CD14-positive monocyte (primary cell): Measurements from ENCODE around the gene SHB. TPM values are rescaled to one million over a fixed set of nuclear protein-coding genes. Genes with fewer than 3 reads are reported as not detected.
A peak's percentile ranks its signal among the peaks of the same experiment; 100 is the strongest.

ENCODE experiments used
- DNase-seq, 3 donors: peaks; one replicate each; pipeline ENCODE4 v3.0.0-alpha.2; 2011 to 2022
- H2AFZ ChIP-seq: 2 replicates; pipeline ENCODE4 v1.6.0; 2012; ENCODE audit warnings: mild to moderate bottlenecking, low read depth, low read length, inconsistent platforms; ENCODE audit not compliant: insufficient read depth, poor library complexity, severe bottlenecking
- H3K27ac ChIP-seq, 2 donors: 1 replicate in 1 of 2; 2 replicates in 1 of 2; pipeline ENCODE4 v1.5.1; 2012 to 2013; ENCODE audit warnings: low read length in 2 of 2, control low read depth in 1 of 2, inconsistent platforms in 1 of 2, low read depth in 1 of 2, mild to moderate bottlenecking in 1 of 2
- H3K27me3 ChIP-seq, 2 donors: one replicate each; pipeline versions ENCODE4 v1.6.0 to v1.6.1; 2011 to 2013; ENCODE audit warnings: low read length in 2 of 2; ENCODE audit not compliant: control insufficient read depth in 2 of 2, insufficient read depth in 2 of 2
- H3K36me3 ChIP-seq, 2 donors: replicated peaks in 1 of 2; 1 replicate in 1 of 2; 2 replicates in 1 of 2; pipeline versions ENCODE4 v1.5.1 to v1.6.1; 2012 to 2013; ENCODE audit warnings: low read length in 2 of 2, control low read depth in 1 of 2, inconsistent platforms in 1 of 2, mild to moderate bottlenecking in 1 of 2; ENCODE audit not compliant: insufficient read depth in 2 of 2, control insufficient read depth in 1 of 2
- H3K4me1 ChIP-seq, 2 donors: 1 replicate in 1 of 2; 2 replicates in 1 of 2; pipeline versions ENCODE4 v1.5.1 to v1.6.1; 2012 to 2013; ENCODE audit warnings: low read length in 2 of 2, control low read depth in 1 of 2, inconsistent platforms in 1 of 2, mild to moderate bottlenecking in 1 of 2, moderate library complexity in 1 of 2; ENCODE audit not compliant: insufficient read depth in 2 of 2, control insufficient read depth in 1 of 2
- H3K4me2 ChIP-seq: replicated peaks from 2 replicates; pipeline ENCODE3; 2012; ENCODE audit warnings: low read length, moderate library complexity, mild to moderate bottlenecking; ENCODE audit not compliant: poor library complexity, severe bottlenecking; ENCODE audit errors: extremely low read depth
- H3K4me3 ChIP-seq, 3 experiments: fragments of 200-600 bp in 1 of 3; sonication (generic) in 1 of 3; replicated peaks in 1 of 3; 1 replicate in 2 of 3; 2 replicates in 1 of 3; pipeline ENCODE4 v1.5.1; 2011 to 2013; ENCODE audit warnings: low read length in 3 of 3, mild to moderate bottlenecking in 3 of 3, control low read depth in 2 of 3, low read depth in 2 of 3, inconsistent platforms in 1 of 3, moderate library complexity in 1 of 3
- H3K79me2 ChIP-seq: 2 replicates; pipeline ENCODE4 v1.6.0; 2012; ENCODE audit warnings: mild to moderate bottlenecking, control low read depth, inconsistent platforms, low read length, moderate library complexity; ENCODE audit not compliant: insufficient read depth
- H3K9ac ChIP-seq: 2 replicates; pipeline ENCODE4 v1.6.0; 2017; ENCODE audit warnings: low read length, mild to moderate bottlenecking; ENCODE audit not compliant: insufficient read depth, poor library complexity, severe bottlenecking
- H3K9me3 ChIP-seq, 2 donors: replicated peaks in 1 of 2; 1 replicate in 1 of 2; 2 replicates in 1 of 2; pipeline versions ENCODE4 v1.5.1 to v1.6.1; 2012 to 2013; ENCODE audit warnings: low read length in 2 of 2, control low read depth in 1 of 2; ENCODE audit not compliant: control insufficient read depth in 1 of 2, insufficient read depth in 1 of 2
- H4K20me1 ChIP-seq: 2 replicates; pipeline ENCODE4 v1.6.0; 2012; ENCODE audit warnings: mild to moderate bottlenecking, low read length, control low read depth, moderate library complexity; ENCODE audit not compliant: insufficient read depth
- H3K27ac Mint-ChIP-seq, 7 donors: one replicate each; pipeline ENCODE4 v1.8.0; 2020; ENCODE audit warnings: mild to moderate bottlenecking in 7 of 7, mixed read lengths in 7 of 7, moderate library complexity in 6 of 7, inconsistent platforms in 2 of 7
- H3K27me3 Mint-ChIP-seq, 3 donors: one replicate each; pipeline ENCODE4 v1.8.0; 2021 to 2022; ENCODE audit warnings: low read depth in 3 of 3, mild to moderate bottlenecking in 3 of 3, mixed read lengths in 3 of 3, moderate library complexity in 3 of 3, inconsistent platforms in 1 of 3
- H3K36me3 Mint-ChIP-seq, 2 donors: one replicate each; pipeline ENCODE4 v1.8.0; 2020; ENCODE audit warnings: mixed read lengths in 2 of 2, inconsistent platforms in 1 of 2, mild to moderate bottlenecking in 1 of 2
- H3K4me1 Mint-ChIP-seq: one replicate; pipeline ENCODE4 v1.8.0; 2020; ENCODE audit warnings: mild to moderate bottlenecking, mixed read lengths
- H3K4me3 Mint-ChIP-seq, 2 donors: one replicate each; pipeline ENCODE4 v1.8.0; 2020; ENCODE audit warnings: mild to moderate bottlenecking in 2 of 2, mixed read lengths in 2 of 2, moderate library complexity in 1 of 2
- H3K9me3 Mint-ChIP-seq, 7 donors: one replicate each; pipeline ENCODE4 v1.8.0; 2020 to 2022; ENCODE audit warnings: mixed read lengths in 7 of 7, mild to moderate bottlenecking in 6 of 7, moderate library complexity in 6 of 7, inconsistent platforms in 2 of 7
- CTCF ChIP-seq: fragments of 200-600 bp; IDR thresholded peaks from one replicate; pipeline ENCODE4 v1.8.0; 2022; ENCODE audit warnings: antibody characterized with exemption, mild to moderate bottlenecking
- WGBS: methylation state at CpG from one replicate; pipeline ENCODE4 v1.1.5; 2013; ENCODE audit warnings: missing lambda C conversion rate; ENCODE audit not compliant: insufficient coverage; 5-methylcytosine and 5-hydroxymethylcytosine counted together
- intact Hi-C, 2 donors: fragments of 100-400 bp; cut with micrococcal nuclease; formaldehyde crosslinking; loops; one replicate each; pipeline versions ENCODE4 v1.15.0 to v1.15.1; 2023
- polyA plus RNA-seq, 3 donors: library from polyadenylated mRNA; depleted of rRNA in 1 of 3; unstranded in 2 of 3; stranded (reverse) in 1 of 3; fragments of 300-500 nt in 2 of 3; fragments of >200 nt in 1 of 3; fragmentation: Illumina TruSeq in 2 of 3; gene quantifications; 1 replicate in 2 of 3; 2 replicates in 1 of 3; pipeline ENCODE4 v1.2.3, GENCODE V29; 2012 to 2021

Gene SHB
- polyA plus RNA-seq, 3 donors = 0.27 to 1.3 (median 0.31) TPM

GRCh38 chr9:38000735-38001134 lies 68.3 kb downstream of the SHB start:
- peaks cover 29% of the 10 kb centered on the region in 2 donors for H3K4me1 ChIP-seq
- H3K27ac Mint-ChIP-seq = peak overlapping the region in 2 of 7 donors; percentile 23 to 27
- H2AFZ ChIP-seq = no peak overlapping the region
- H3K4me3 ChIP-seq = no peak overlapping the region
- intact Hi-C loops = no loop called here
- no peaks in the 10 kb centered on the region for H3K9me3 Mint-ChIP-seq
- no peak overlapping the region for H3K9ac ChIP-seq
- no peaks in the 10 kb centered on the region for H3K9me3 ChIP-seq
- no peak overlapping the region for H3K4me2 ChIP-seq
- 64% methylated on average over 2 of the region's 5 CpGs for WGBS
- H3K27me3 Mint-ChIP-seq = no peaks in the 10 kb centered on the region
- no peaks in the 10 kb centered on the region for H3K79me2 ChIP-seq
- TF ChIP-seq CTCF = no peak
- no peak overlapping the region for H3K4me3 Mint-ChIP-seq
- no peak for DNase-seq
- peaks cover 0 to 6% of the 10 kb centered on the region in 2 donors for H3K36me3 Mint-ChIP-seq
- H3K4me1 Mint-ChIP-seq = peaks cover 40% of the 10 kb centered on the region
- no peaks in the 10 kb centered on the region for H3K27me3 ChIP-seq
- H3K27ac ChIP-seq = no peak overlapping the region
- H3K36me3 ChIP-seq = no peaks in the 10 kb centered on the region
- H4K20me1 ChIP-seq = no peaks in the 10 kb centered on the region

- DNase-seq = no peak
- Mint-ChIP-seq H3K9me3 (no peaks in the 10 kb centered on the region), H3K4me1 (peaks cover 44% of the 10 kb centered on the region), H3K4me3 (no peak overlapping the region), H3K27ac (no peak overlapping the region), H3K27me3 (no peaks in the 10 kb centered on the region), H3K36me3 (peaks cover 0 to 6% of the 10 kb centered on the region in 2 donors)
- H3K4me1 ChIP-seq = peaks cover 33% of the 10 kb centered on the region in 2 donors
- no peak for TF ChIP-seq CTCF
- H3K9ac ChIP-seq = no peak overlapping the region
- no peak overlapping the region for H3K4me2 ChIP-seq
- no peaks in the 10 kb centered on the region for H3K9me3 ChIP-seq
- no peaks in the 10 kb centered on the region for H3K79me2 ChIP-seq
- H4K20me1 ChIP-seq = no peaks in the 10 kb centered on the region
- H3K27ac ChIP-seq = no peak overlapping the region
- H2AFZ ChIP-seq = no peak overlapping the region
- H3K27me3 ChIP-seq = no peaks in the 10 kb centered on the region
- H3K36me3 ChIP-seq = no peaks in the 10 kb centered on the region
- intact Hi-C loops = no loop called here
- no peak overlapping the region for H3K4me3 ChIP-seq
- WGBS = 97% methylated on average over 5 of the region's 9 CpGs
Observed at GRCh38 chr9:38000332-38000731, 68.7 kb downstream of the SHB start.
